Osteoblast (primary cell): ENCODE measurements around the gene CITED4. TPM values are rescaled to one million over a fixed set of nuclear protein-coding genes. Genes with fewer than 3 reads are reported as not detected.
"Not testable (repeated sequence)": the region's sequence is repeated elsewhere in the genome, so short reads cannot be mapped to it uniquely, and the experiment has no call there.

Source experiments
- DNase-seq: peaks from one replicate; pipeline ENCODE4 v3.0.0; 2011; ENCODE audit warnings: low spot score, mixed read lengths; ENCODE audit not compliant: insufficient read length; ENCODE audit errors: missing footprints
- H2AFZ ChIP-seq: 2 replicates; pipeline ENCODE4 v1.6.0; 2011; ENCODE audit warnings: mild to moderate bottlenecking, low read length
- H3K27ac ChIP-seq: 2 replicates; pipeline ENCODE4 v1.5.1; 2011; ENCODE audit warnings: mild to moderate bottlenecking, low read depth, low read length, moderate library complexity
- H3K27me3 ChIP-seq: 2 replicates; pipeline ENCODE4 v1.6.0; 2012; ENCODE audit warnings: mild to moderate bottlenecking, control low read depth, inconsistent platforms, low read length, moderate library complexity; ENCODE audit not compliant: insufficient read depth
- H3K36me3 ChIP-seq: 2 replicates; pipeline ENCODE4 v1.5.1; 2011; ENCODE audit warnings: mild to moderate bottlenecking, low read length, control low read depth, moderate library complexity; ENCODE audit not compliant: insufficient read depth
- H3K4me1 ChIP-seq: 2 replicates; pipeline ENCODE4 v1.5.1; 2011; ENCODE audit warnings: mild to moderate bottlenecking, low read length, control low read depth, moderate library complexity; ENCODE audit not compliant: insufficient read depth
- H3K4me2 ChIP-seq: 2 replicates; pipeline ENCODE4 v1.6.0; 2011; ENCODE audit warnings: mild to moderate bottlenecking, low read length; ENCODE audit not compliant: insufficient read depth
- H3K4me3 ChIP-seq: fragments of 200-600 bp; sonication (generic); 3 replicates; pipeline ENCODE4 v1.5.1; 2012; ENCODE audit warnings: mild to moderate bottlenecking, low read length, inconsistent platforms; ENCODE audit not compliant: insufficient read depth
- H3K79me2 ChIP-seq: 2 replicates; pipeline ENCODE4 v1.6.0; 2012; ENCODE audit warnings: mild to moderate bottlenecking, low read length, control low read depth, inconsistent platforms; ENCODE audit not compliant: insufficient read depth
- H3K9me3 ChIP-seq: 2 replicates; pipeline ENCODE4 v1.5.1; 2011; ENCODE audit warnings: low read depth, low read length, control low read depth
- H4K20me1 ChIP-seq: 2 replicates; pipeline ENCODE4 v1.6.0; 2012; ENCODE audit warnings: mild to moderate bottlenecking, low read length, control low read depth; ENCODE audit not compliant: insufficient read depth
- total RNA-seq: library from RNA; depleted of rRNA; stranded (reverse); fragments of >200 nt; gene quantifications from 2 replicates; pipeline ENCODE4 v1.2.3, GENCODE V29; 2012
- TF ChIP-seq, protein P1 (sequence below): IDR thresholded peaks from 2 replicates; pipeline ENCODE4 v1.5.1; 2011; ENCODE audit warnings: mild to moderate bottlenecking, low read depth, low read length, moderate library complexity; ENCODE audit errors: extremely low read depth

CITED4 gene
- total RNA-seq, 1 donor: 3.3 TPM

DNA sequence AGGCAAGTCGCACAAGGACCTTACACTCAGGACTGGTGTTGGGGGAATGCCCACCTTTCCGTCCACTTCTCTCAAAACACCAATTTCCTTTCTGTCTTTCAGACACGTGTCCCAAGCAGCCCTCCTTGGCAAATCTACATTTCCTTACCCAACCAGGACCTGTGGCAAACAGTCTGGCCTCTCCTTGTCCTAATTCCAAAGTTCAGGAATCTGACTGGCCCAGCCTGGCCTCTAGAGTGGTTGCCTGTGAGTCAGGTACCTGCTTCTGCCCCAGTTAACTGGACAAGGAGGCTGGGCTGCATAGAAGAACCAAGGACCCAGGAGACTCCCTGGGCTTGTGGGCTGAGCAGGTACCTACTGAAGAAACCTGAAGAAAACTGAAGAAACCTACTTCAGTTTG is 34.3 kb upstream of the CITED4 start:
- Histone ChIP-seq H3K4me2 (no peak overlapping the region), H3K4me3 (no peak overlapping the region), H3K9me3 (peaks cover 3% of the 10 kb centered on the region), H4K20me1 (no peaks in the 10 kb centered on the region), H3K36me3 (no peaks in the 10 kb centered on the region), H3K27ac (no peak overlapping the region), H3K4me1 (peaks cover 19% of the 10 kb centered on the region), H2AFZ (no peak overlapping the region), H3K27me3 (no peaks in the 10 kb centered on the region), H3K79me2 (no peaks in the 10 kb centered on the region)
- DNase-seq: no peak
- TF ChIP-seq, protein P1, sequence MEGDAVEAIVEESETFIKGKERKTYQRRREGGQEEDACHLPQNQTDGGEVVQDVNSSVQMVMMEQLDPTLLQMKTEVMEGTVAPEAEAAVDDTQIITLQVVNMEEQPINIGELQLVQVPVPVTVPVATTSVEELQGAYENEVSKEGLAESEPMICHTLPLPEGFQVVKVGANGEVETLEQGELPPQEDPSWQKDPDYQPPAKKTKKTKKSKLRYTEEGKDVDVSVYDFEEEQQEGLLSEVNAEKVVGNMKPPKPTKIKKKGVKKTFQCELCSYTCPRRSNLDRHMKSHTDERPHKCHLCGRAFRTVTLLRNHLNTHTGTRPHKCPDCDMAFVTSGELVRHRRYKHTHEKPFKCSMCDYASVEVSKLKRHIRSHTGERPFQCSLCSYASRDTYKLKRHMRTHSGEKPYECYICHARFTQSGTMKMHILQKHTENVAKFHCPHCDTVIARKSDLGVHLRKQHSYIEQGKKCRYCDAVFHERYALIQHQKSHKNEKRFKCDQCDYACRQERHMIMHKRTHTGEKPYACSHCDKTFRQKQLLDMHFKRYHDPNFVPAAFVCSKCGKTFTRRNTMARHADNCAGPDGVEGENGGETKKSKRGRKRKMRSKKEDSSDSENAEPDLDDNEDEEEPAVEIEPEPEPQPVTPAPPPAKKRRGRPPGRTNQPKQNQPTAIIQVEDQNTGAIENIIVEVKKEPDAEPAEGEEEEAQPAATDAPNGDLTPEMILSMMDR: no peak

DNA sequence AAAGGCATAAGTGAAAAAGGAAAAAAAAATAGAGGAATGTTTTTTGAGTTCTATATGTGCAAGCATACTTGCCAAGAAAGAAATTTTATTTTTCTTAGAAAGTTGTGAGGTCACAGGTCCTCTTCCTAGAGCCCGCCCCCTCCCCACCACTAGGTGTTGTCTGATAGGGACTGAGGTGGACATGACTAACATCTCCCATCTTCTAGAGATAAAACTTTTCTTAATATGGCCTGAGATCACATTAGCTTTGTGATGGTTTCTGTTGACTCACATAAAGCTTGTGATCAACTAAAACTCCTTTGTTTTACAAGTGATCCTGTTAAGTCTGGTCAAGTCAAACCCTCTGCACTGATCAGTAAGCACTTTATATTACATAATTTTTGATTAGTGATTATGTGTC is 33.4 kb upstream of the CITED4 start:
- H3K4me1 ChIP-seq: peaks cover 19% of the 10 kb centered on the region
- no peaks in the 10 kb centered on the region for H3K79me2 ChIP-seq
- H3K27ac ChIP-seq: no peak overlapping the region
- H4K20me1 ChIP-seq: no peaks in the 10 kb centered on the region
- H3K27me3 ChIP-seq: no peaks in the 10 kb centered on the region
- H3K4me2 ChIP-seq: no peak overlapping the region
- H3K36me3 ChIP-seq: no peaks in the 10 kb centered on the region
- no peak overlapping the region for H2AFZ ChIP-seq
- TF ChIP-seq, protein P1: no peak
- H3K9me3 ChIP-seq: peaks cover 3% of the 10 kb centered on the region
- DNase-seq: no peak
- H3K4me3 ChIP-seq: no peak overlapping the region

DNA sequence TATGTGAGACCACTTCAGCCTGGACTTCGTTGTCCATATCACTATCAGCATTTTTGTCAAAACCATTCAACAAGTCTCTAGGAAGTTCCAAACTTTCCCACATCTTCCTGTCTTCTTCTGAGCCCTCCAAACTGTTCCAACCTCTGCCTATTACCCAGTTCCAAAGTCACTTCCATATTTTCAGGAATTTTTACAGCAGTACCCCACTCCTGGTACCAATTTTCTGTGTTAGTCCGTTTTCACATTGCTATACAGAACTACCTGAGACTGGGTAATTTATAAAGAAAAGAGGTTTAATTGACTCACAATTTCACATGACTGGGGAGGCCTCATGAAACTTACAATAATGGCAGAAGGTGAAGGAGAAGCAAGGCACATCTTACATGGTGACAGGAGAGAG is 32.7 kb upstream of the CITED4 start:
- H3K4me3 ChIP-seq, H3K27ac ChIP-seq: not testable (repeated sequence)

DNA sequence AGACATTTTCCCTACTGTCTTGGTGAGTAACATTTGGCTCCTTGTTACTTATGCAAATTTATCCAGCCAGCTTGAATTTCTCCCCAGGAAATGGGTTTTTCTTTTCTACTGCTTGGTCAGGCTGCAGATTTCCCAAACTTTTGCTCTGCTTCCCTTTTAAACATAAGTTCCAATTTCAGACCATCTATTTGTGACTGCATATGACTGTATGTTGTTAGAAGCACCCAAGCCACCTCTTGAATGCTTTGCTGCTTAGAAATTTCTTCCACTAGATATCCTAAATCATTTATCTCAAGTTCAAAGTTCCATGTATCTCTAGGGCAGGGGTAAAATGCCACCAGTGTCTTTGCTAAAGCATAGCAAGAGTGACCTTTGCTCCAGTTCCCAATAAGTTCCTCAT is 32.3 kb upstream of the CITED4 start:
- no peak overlapping the region for H3K4me2 ChIP-seq
- no peaks in the 10 kb centered on the region for H3K79me2 ChIP-seq
- no peak for DNase-seq
- peaks cover 19% of the 10 kb centered on the region for H3K4me1 ChIP-seq
- peaks cover 3% of the 10 kb centered on the region for H3K9me3 ChIP-seq
- no peaks in the 10 kb centered on the region for H3K36me3 ChIP-seq
- no peaks in the 10 kb centered on the region for H4K20me1 ChIP-seq
- H3K27ac ChIP-seq: no peak overlapping the region
- H3K27me3 ChIP-seq: no peaks in the 10 kb centered on the region
- H2AFZ ChIP-seq: no peak overlapping the region
- TF ChIP-seq, protein P1: no peak
- H3K4me3 ChIP-seq: no peak overlapping the region

More for the DNA sequence above, 32.7 kb upstream of the CITED4 start:
- not testable (repeated sequence) for DNase-seq, H3K36me3 ChIP-seq, H3K27me3 ChIP-seq, H3K9me3 ChIP-seq, H3K79me2 ChIP-seq, H3K4me2 ChIP-seq, H4K20me1 ChIP-seq, H2AFZ ChIP-seq
- peaks cover 19% of the 10 kb centered on the region for H3K4me1 ChIP-seq

DNA sequence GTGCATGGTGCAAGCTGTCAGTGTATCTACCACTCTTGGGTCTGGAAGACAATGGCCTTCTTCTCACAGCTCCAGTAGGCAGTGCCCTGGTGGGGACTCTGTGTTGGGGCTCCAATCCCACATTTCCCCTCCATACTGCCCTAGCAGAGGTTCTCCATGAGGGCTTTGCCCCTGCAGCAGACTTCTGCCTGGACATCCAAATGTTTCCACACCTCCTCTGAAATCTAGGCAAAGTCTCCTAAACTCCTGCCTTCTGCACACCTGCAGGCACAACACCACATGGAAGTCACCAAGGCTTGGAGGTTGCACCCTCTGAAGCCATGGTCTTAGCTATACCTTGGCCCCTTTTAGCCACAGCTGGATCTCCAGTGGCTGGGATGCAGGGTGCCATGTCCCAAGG is 31.8 kb upstream of the CITED4 start:
- H3K4me1 ChIP-seq: peaks cover 17% of the 10 kb centered on the region
- H3K27me3 ChIP-seq: no peaks in the 10 kb centered on the region
- no peaks in the 10 kb centered on the region for H3K79me2 ChIP-seq
- no peak overlapping the region for H2AFZ ChIP-seq
- no peak overlapping the region for H3K27ac ChIP-seq
- DNase-seq: no peak
- TF ChIP-seq, protein P1: no peak
- no peaks in the 10 kb centered on the region for H3K36me3 ChIP-seq
- no peak overlapping the region for H3K4me3 ChIP-seq
- H4K20me1 ChIP-seq: no peaks in the 10 kb centered on the region
- peaks cover 3% of the 10 kb centered on the region for H3K9me3 ChIP-seq
- no peak overlapping the region for H3K4me2 ChIP-seq
